Astrocyte of the cerebellum (primary cell): ENCODE data around the gene MRPL18.

Source experiments
- DNase-seq: peaks from one replicate; pipeline ENCODE4 v3.0.0-alpha.2; 2011; ENCODE audit warnings: low read depth
- H3K4me3 ChIP-seq: 2 replicates; pipeline ENCODE4 v1.5.1; 2011; ENCODE audit warnings: mild to moderate bottlenecking, low read depth, low read length, moderate library complexity
- CTCF ChIP-seq: IDR thresholded peaks from 2 replicates; pipeline ENCODE4 v1.5.1; 2012; ENCODE audit warnings: low read length, low read depth, moderate library complexity, mild to moderate bottlenecking; ENCODE audit errors: missing control alignments
- in situ Hi-C: cut with HindIII; loops from 2 replicates; pipeline ENCODE4 v1.10.0; 2017; ENCODE audit warnings: low sequenced_read_pairs

Gene MRPL18

GRCh38 chr6:159761129-159761872 lies 29.0 kb upstream of the MRPL18 start:
- TF ChIP-seq CTCF, result no peak
- peak overlapping the region; percentile 76 for H3K4me3 ChIP-seq
- in situ Hi-C loops, result no loop called here
- DNase-seq, result no peak

GRCh38 chr6:159761873-159762680 lies 28.2 kb upstream of the MRPL18 start, which contains the start of gene ACAT2:
Gene ACAT2, plus strand, starts transcription at chr6:159762045. Its CDS starts 43 bp downstream, at chr6:159762088.
- TF ChIP-seq CTCF, result no peak
- in situ Hi-C loops, result no loop called here
- DNase-seq, result peak; percentile 88
- H3K4me3 ChIP-seq, result peak within 1 kb of the TSS; percentile 76

GRCh38 chr6:159762681-159763293 lies 27.5 kb upstream of the MRPL18 start:
- in situ Hi-C loops, result no loop called here
- DNase-seq, result no peak

GRCh38 chr6:159766906-159767305 lies 23.4 kb upstream of the MRPL18 start:
- TF ChIP-seq CTCF, result no peak
- no peak for DNase-seq
- H3K4me3 ChIP-seq, result no peak overlapping the region
- in situ Hi-C loops, result no loop called here

More at GRCh38 chr6:159762681-159763293, 27.5 kb upstream of the MRPL18 start:
- H3K4me3 ChIP-seq, result peak overlapping the region; percentile 76
- no peak for TF ChIP-seq CTCF

GRCh38 chr6:159769470-159769869 lies 20.8 kb upstream of the MRPL18 start:
- in situ Hi-C loops, result no loop called here
- H3K4me3 ChIP-seq, result no peak overlapping the region
- no peak for DNase-seq
- TF ChIP-seq CTCF, result no peak

GRCh38 chr6:159772196-159772595 lies 18.1 kb upstream of the MRPL18 start:
- in situ Hi-C loops, result no loop called here
- no peak overlapping the region for H3K4me3 ChIP-seq
- no peak for TF ChIP-seq CTCF
- DNase-seq, result no peak
